Measurements from ENCODE around the gene ARHGAP19. TPM values are rescaled to one million over a fixed set of nuclear protein-coding genes. Genes with fewer than 3 reads are reported as not detected.

The ARHGAP19 gene
- total RNA-seq, 1 donor from 2014 or later: 9.8 TPM

- TF ChIP-seq CTCF (IDR thresholded peaks at IDR 0.05; ENCODE audit: partially characterized antibody, unreplicated experiment): no peak
- Mint-ChIP-seq H3K27me3 (ENCODE audit: unreplicated experiment) (peaks cover 4% of the 10 kb centered on the region), H3K9me3 (ENCODE audit: unreplicated experiment) (peaks cover 7% of the 10 kb centered on the region), H3K27ac (ENCODE audit: unreplicated experiment) (no peak overlapping the region), H3K4me1 (ENCODE audit: low read depth, unreplicated experiment) (peaks cover 30% of the 10 kb centered on the region), H3K4me3 (ENCODE audit: unreplicated experiment) (no peak overlapping the region), H3K36me3 (ENCODE audit: unreplicated experiment) (peaks cover 4% of the 10 kb centered on the region)
- DNase-seq: no peak
These were observed 36.4 kb upstream of the ARHGAP19 start for GRCh38 chr10:97328646-97329453.

- Mint-ChIP-seq H3K27ac (ENCODE audit: unreplicated experiment) (no peak overlapping the region), H3K4me3 (ENCODE audit: unreplicated experiment) (no peak overlapping the region), H3K27me3 (ENCODE audit: unreplicated experiment) (peaks cover 2% of the 10 kb centered on the region), H3K9me3 (ENCODE audit: unreplicated experiment) (peaks cover 6% of the 10 kb centered on the region), H3K36me3 (ENCODE audit: unreplicated experiment) (peaks cover 4% of the 10 kb centered on the region), H3K4me1 (ENCODE audit: low read depth, unreplicated experiment) (peaks cover 31% of the 10 kb centered on the region)
- TF ChIP-seq CTCF (IDR thresholded peaks at IDR 0.05; ENCODE audit: partially characterized antibody, unreplicated experiment): no peak
- no peak for DNase-seq
These were observed 35.2 kb upstream of the ARHGAP19 start for GRCh38 chr10:97327348-97328294.

- H3K27ac Mint-ChIP-seq (ENCODE audit: unreplicated experiment): peak overlapping the region; percentile 65
- TF ChIP-seq CTCF (IDR thresholded peaks at IDR 0.05; ENCODE audit: partially characterized antibody, unreplicated experiment): no peak
These were observed 33.3 kb upstream of the ARHGAP19 start for GRCh38 chr10:97325754-97326153.

GRCh38 chr10:97323501-97323900 lies 31.1 kb upstream of the ARHGAP19 start:
- no peak overlapping the region for H3K4me3 Mint-ChIP-seq (ENCODE audit: unreplicated experiment)
- DNase-seq: no peak
- H3K4me1 Mint-ChIP-seq (ENCODE audit: low read depth, unreplicated experiment): peaks cover 32% of the 10 kb centered on the region
- no peaks in the 10 kb centered on the region for H3K36me3 Mint-ChIP-seq (ENCODE audit: unreplicated experiment)
- peaks cover 8% of the 10 kb centered on the region for H3K9me3 Mint-ChIP-seq (ENCODE audit: unreplicated experiment)
- peaks cover 10% of the 10 kb centered on the region for H3K27me3 Mint-ChIP-seq (ENCODE audit: unreplicated experiment)
- no peak overlapping the region for H3K27ac Mint-ChIP-seq (ENCODE audit: unreplicated experiment)
- no peak for TF ChIP-seq CTCF (IDR thresholded peaks at IDR 0.05; ENCODE audit: partially characterized antibody, unreplicated experiment)

More at GRCh38 chr10:97325754-97326153, 33.3 kb upstream of the ARHGAP19 start:
- Mint-ChIP-seq H3K36me3 (ENCODE audit: unreplicated experiment) (peaks cover 4% of the 10 kb centered on the region), H3K4me1 (ENCODE audit: low read depth, unreplicated experiment) (peaks cover 32% of the 10 kb centered on the region), H3K9me3 (ENCODE audit: unreplicated experiment) (peaks cover 6% of the 10 kb centered on the region), H3K27me3 (ENCODE audit: unreplicated experiment) (peaks cover 6% of the 10 kb centered on the region), H3K4me3 (ENCODE audit: unreplicated experiment) (peak overlapping the region; percentile 45)
- DNase-seq: peak; percentile 45

All from glutamatergic neuron (in vitro differentiated cells).